ENCODE data around the gene SMYD2. TPM values are rescaled to one million over a fixed set of nuclear protein-coding genes. Genes with fewer than 3 reads are reported as not detected.

SMYD2 gene
- total RNA-seq, 2 experiments from 2014 or later: 17.1 to 17.6 TPM

DNA sequence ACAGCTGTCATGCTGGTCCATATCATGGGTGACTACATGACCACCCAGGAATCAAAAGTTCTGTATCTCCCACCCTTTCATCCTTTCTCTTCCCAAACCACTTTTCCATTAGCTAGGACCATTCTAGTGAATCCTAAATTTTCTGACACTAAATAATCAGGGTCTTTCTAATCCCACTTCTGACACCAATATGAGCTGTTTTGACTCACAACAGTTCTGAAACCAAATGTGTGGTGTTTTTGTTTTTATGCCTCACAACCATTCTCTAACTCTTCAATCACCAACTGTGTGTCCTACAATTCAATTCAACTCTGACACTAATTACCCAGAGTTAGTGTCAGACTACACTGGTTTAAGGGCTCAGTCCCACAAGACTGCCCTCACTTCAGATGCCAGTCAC, 63.9 kb downstream of the SMYD2 start:
- Mint-ChIP-seq H3K27ac (no peak overlapping the region), H3K27me3 (no peaks in the 10 kb centered on the region), H3K36me3 (ENCODE audit: low read depth) (peaks cover 51% of the 10 kb centered on the region), H3K4me1 (ENCODE audit: low read depth) (no peaks in the 10 kb centered on the region), H3K4me3 (no peak overlapping the region), H3K9me3 (peaks cover 12% of the 10 kb centered on the region)
- H3K27me3 ChIP-seq (ENCODE audit: control insufficient read depth in 1 of 2, insufficient read depth in 2 of 2, low read length in 2 of 2): no peaks in the 10 kb centered on the region
- POLR2A ChIA-PET: no interaction called here
- ATAC-seq (ENCODE audit: poor library complexity): no peak
- no peaks in the 10 kb centered on the region for H3K9me3 ChIP-seq (ENCODE audit: control insufficient read depth in 1 of 2, insufficient read depth in 1 of 2, low read length in 2 of 2)
- intact Hi-C loops (cut with DNase I, micrococcal nuclease): no loop called here
- CTCF ChIA-PET: interaction anchor here (1.2 to 1.3 kb wide), 2 partner anchors 13 to 16 kb away, joined by 3 to 5 read pairs; no protein-coding TSS in a partner anchor
- peaks cover 2% of the 10 kb centered on the region for H3K36me3 ChIP-seq (ENCODE audit: insufficient read depth, low read length)
- TF ChIP-seq, protein P1, sequence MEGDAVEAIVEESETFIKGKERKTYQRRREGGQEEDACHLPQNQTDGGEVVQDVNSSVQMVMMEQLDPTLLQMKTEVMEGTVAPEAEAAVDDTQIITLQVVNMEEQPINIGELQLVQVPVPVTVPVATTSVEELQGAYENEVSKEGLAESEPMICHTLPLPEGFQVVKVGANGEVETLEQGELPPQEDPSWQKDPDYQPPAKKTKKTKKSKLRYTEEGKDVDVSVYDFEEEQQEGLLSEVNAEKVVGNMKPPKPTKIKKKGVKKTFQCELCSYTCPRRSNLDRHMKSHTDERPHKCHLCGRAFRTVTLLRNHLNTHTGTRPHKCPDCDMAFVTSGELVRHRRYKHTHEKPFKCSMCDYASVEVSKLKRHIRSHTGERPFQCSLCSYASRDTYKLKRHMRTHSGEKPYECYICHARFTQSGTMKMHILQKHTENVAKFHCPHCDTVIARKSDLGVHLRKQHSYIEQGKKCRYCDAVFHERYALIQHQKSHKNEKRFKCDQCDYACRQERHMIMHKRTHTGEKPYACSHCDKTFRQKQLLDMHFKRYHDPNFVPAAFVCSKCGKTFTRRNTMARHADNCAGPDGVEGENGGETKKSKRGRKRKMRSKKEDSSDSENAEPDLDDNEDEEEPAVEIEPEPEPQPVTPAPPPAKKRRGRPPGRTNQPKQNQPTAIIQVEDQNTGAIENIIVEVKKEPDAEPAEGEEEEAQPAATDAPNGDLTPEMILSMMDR (IDR thresholded peaks at IDR 0.05): no peak
- no peaks in the 10 kb centered on the region for H3K4me1 ChIP-seq (ENCODE audit: insufficient read depth, low read length)
- DNase-seq: no peak
- no peak overlapping the region for H3K27ac ChIP-seq (ENCODE audit: low read depth in 1 of 2, low read length in 2 of 2)
- no peak overlapping the region for H3K4me3 ChIP-seq (ENCODE audit: low read length)

DNA sequence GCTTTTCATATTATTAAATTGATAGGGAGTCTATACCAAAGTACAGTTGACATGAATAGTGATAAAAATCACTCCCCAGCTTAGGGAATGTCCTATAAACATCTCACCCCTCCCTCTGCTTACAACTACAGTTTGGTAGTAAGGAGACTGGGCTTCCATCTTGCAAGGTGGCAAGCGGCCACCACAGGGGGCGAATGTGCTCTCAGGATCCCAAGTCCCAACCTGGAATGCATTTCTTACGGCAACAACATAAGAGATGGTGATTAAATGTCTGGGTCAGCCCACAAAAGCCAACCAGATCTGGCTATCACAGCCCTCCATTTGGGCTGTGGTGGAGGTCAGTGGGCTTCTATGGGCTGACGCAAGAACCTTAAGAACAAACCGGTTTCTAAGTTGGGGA, 68.0 kb downstream of the SMYD2 start:
- H3K4me3 Mint-ChIP-seq: no peak overlapping the region
- peaks cover 15% of the 10 kb centered on the region for H3K36me3 Mint-ChIP-seq (ENCODE audit: low read depth)
- H3K9me3 Mint-ChIP-seq: peaks cover 12% of the 10 kb centered on the region
- H3K27ac Mint-ChIP-seq: no peak overlapping the region
- ChIA-PET CTCF (no interaction called here), POLR2A (no interaction called here)
- intact Hi-C loops (cut with DNase I, micrococcal nuclease): no loop called here
- H3K4me3 ChIP-seq (ENCODE audit: low read length): no peak overlapping the region
- H3K27me3 ChIP-seq (ENCODE audit: control insufficient read depth in 1 of 2, insufficient read depth in 2 of 2, low read length in 2 of 2): no peaks in the 10 kb centered on the region
- H3K4me1 Mint-ChIP-seq (ENCODE audit: low read depth): no peaks in the 10 kb centered on the region
- H3K9me3 ChIP-seq (ENCODE audit: control insufficient read depth in 1 of 2, insufficient read depth in 1 of 2, low read length in 2 of 2): no peaks in the 10 kb centered on the region
- peaks cover under 1% of the 10 kb centered on the region for H3K36me3 ChIP-seq (ENCODE audit: insufficient read depth, low read length)
- no peaks in the 10 kb centered on the region for H3K27me3 Mint-ChIP-seq
- TF ChIP-seq, protein P1 (IDR thresholded peaks at IDR 0.05): no peak
- H3K4me1 ChIP-seq (ENCODE audit: insufficient read depth, low read length): no peaks in the 10 kb centered on the region
- no peak overlapping the region for H3K27ac ChIP-seq (ENCODE audit: low read depth in 1 of 2, low read length in 2 of 2)
- ATAC-seq (ENCODE audit: poor library complexity) (no peak), DNase-seq (no peak)

DNA sequence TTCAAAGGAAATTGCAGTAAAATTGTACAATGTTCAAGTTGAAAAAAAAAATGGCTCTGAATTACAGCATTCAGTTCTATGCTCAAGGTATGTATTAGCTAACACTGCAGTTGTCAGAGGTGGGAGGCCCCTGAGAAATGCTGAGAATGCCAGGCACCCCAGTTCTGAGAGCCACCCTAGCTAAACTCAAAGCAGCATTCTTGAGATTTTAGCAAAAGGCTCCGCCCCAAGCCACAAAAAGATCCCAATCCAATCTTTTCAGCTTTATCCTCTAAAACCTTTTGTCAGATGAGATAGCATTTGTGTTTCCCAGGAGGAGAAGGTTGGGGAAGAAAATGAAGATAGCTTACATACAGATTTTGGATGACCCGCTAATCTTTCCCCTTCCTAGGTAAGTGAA, 68.8 kb downstream of the SMYD2 start:
- H3K4me3 ChIP-seq (ENCODE audit: low read length): no peak overlapping the region
- no peaks in the 10 kb centered on the region for H3K9me3 ChIP-seq (ENCODE audit: control insufficient read depth in 1 of 2, insufficient read depth in 1 of 2, low read length in 2 of 2)
- ChIA-PET CTCF (no interaction called here), POLR2A (no interaction called here)
- H3K36me3 ChIP-seq (ENCODE audit: insufficient read depth, low read length): no peaks in the 10 kb centered on the region
- no peaks in the 10 kb centered on the region for H3K27me3 Mint-ChIP-seq
- H3K36me3 Mint-ChIP-seq (ENCODE audit: low read depth): peaks cover 7% of the 10 kb centered on the region
- no peak for ATAC-seq (ENCODE audit: poor library complexity)
- peaks cover 6% of the 10 kb centered on the region for H3K9me3 Mint-ChIP-seq
- DNase-seq: no peak
- no peaks in the 10 kb centered on the region for H3K27me3 ChIP-seq (ENCODE audit: control insufficient read depth in 1 of 2, insufficient read depth in 2 of 2, low read length in 2 of 2)
- H3K4me1 Mint-ChIP-seq (ENCODE audit: low read depth): no peaks in the 10 kb centered on the region
- H3K27ac ChIP-seq (ENCODE audit: low read depth in 1 of 2, low read length in 2 of 2): no peak overlapping the region
- intact Hi-C loops (cut with DNase I, micrococcal nuclease): no loop called here
- H3K4me1 ChIP-seq (ENCODE audit: insufficient read depth, low read length): no peaks in the 10 kb centered on the region
- no peak overlapping the region for H3K27ac Mint-ChIP-seq
- H3K4me3 Mint-ChIP-seq: no peak overlapping the region
- TF ChIP-seq, protein P1 (IDR thresholded peaks at IDR 0.05): no peak
